SK-N-SH (cell line): Measurements from ENCODE around the gene TCHP.

Source experiments
- CTCF ChIP-seq: fragments of 200-600 bp; sonication (generic); IDR thresholded peaks from 2 replicates; pipeline ENCODE4 v1.6.1; 2017; ENCODE audit warnings: antibody characterized with exemption, mild to moderate bottlenecking, moderate library complexity
- TAF1 ChIP-seq: IDR thresholded peaks from 2 replicates; pipeline ENCODE4 v1.6.1; 2012; ENCODE audit warnings: low read depth, mild to moderate bottlenecking, low read length, moderate library complexity, borderline replicate concordance

- TF ChIP-seq TAF1 (no peak), CTCF (no peak)
These were observed 44.7 kb downstream of the TCHP start for GRCh38 chr12:109944561-109945359.
